Left hindlimb (tissue), 1 donor: ENCODE data around the gene AKAIN1.

Experiments
- DNase-seq: peaks from one replicate; pipeline ENCODE4 v3.0.0-alpha.2; 2018

Gene AKAIN1

DNA sequence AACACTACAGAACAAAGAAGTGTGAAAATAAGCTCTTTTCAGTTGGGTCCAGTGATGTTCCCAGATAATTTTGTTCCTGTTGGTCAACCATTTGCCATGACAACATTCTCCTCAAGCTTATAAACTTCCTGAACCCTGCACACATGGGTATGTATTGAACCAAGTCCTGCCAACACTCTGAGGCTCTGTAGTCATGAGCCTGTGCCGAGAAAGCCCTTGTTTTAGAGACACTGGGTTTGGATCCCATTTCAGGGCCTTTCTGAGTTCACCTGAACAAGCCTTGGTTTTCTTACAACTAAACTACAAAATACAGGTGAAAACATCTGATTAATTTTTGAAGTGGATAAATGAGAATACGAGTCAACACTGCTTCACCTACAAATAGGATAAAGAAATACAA, 38.5 kb downstream of the AKAIN1 start:
- no peak for DNase-seq

DNA sequence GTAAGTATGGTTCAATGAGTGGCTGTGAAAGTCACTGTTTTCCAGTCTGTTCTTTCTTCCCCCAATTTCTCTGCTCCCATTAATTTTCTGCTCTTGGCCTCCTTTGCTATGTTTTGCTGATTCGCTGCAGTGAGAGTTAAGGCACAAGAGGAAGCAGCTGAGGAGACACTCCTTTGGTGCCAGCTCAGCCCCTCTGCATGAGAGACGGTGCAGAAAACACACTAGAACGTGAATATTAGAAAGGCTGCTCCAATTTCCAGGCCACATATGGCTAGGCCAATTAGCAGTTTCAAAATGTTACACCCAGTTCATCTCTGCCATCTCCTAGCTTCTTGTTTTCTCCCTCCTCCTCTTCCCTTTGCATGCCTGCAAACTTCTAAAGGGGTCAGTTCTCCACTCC, 38.9 kb downstream of the AKAIN1 start:
- DNase-seq, result no peak

DNA sequence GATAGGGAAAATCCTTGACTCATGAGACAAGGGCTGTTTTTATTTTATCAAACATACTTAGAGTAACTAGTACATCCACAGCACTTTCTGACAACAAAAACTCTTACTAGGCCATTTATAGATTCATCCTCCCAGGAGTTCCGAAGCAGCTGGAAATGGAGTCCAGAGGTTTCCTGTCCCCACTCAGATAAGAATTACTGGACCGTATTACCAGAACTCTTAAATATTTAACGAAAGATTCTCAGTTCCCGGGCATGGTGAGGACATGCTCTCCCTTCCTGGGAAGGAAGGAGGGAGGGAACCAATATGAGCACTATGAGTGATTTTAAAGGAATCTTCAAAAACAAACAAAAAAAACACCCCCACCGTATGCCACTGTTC, 41.2 kb downstream of the AKAIN1 start:
- no peak for DNase-seq

DNA sequence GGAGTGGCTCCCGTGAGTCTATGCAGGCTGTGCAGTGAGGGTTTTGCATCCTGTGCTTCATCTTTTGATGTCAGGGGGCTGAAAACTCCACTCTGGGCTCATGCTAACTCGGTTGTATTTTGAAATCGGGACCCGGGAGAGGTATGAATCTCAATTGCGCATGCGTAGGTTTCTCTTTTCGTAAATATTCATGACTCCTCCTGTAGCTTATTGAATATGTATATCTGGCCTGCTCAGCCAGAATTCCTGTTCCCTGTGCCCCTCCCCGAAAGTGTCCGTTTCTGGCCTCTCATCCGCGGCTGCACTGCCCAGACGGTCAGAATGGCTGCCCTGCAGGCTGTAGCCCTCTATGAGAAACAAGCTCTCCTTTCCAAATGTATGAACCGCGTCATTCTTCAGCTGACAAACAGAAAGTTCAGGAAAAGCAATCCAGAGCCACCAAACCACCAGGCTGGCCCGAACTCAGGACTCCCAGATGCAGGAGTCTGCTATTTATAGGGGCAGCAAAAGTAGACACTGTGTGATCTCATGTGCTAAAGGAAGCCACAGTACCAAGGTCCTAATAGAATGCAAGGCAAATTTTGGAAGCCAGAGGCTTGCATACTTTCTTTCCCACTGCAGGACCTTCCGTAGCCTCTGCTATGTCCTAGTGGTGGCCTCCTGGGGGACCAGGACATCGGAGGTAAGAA, 41.7 kb downstream of the AKAIN1 start:
- DNase-seq, result no peak

DNA sequence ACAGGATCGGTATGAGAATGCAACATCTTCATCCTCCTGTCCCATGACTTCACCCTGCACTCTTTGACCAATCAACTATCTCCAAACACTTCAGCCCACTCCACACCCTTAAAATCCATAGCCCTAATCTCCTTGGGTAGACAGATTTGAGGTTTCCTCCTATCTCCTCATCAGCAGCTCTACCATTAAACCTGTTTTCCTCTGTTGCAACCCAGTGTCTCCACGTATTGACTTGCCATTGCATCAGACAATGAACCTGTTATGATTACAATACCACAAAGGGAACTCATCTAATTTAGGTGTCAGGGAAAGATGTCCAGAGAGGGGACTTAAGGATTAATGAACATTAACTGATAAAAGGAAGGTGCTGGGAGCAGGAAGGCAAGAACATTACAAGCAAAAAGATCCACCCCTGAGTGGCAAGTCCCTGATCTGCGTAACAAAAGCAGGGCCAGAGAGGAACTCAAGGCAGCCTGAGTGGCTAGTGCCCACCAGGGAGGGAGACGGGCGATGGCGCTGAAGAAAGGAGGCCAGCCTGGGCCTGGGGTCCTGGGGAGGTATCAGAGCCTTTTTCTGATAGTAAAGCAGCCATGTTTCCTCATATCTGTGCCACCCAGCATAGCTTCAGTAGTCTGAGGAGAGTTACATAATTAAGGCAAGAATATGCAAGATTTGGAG, 44.6 kb downstream of the AKAIN1 start:
- DNase-seq, result no peak

DNA sequence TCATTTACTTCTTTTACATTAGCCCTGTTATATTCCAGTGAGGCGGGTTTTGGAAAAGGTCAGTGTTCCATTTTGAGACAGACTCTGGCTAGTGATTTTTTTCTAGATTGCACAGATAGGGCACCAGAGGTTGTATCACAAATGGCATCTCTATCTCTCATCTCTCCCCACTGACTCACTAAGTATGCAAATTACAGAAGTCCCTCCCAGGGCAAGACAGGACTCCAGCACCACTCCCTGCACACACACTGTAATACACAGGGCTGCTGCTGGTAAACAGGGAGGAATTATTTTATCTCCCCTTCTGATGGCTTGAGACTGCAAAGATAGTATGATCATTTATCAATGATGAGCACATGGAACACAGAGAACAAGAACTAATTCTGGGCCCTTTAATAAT, 46.2 kb downstream of the AKAIN1 start:
- DNase-seq, result no peak

DNA sequence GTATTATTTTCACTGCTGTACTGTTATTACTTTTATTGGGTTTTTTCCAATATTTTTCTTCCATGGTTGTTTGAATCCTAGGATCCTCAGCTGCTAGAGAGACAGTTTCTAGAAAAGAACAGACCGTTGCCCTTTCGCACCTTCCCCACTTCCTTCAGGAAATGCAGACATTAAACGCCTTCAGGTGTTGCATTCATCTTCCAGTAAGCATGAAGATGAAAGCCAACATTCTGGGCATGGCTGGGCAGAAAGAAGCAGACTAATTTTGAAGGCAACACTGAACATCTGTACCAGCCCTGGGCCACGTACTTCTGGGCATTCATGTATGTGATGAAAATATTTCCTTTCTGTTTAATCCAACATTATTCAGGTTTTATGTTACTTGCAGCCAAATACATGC, 51.0 kb downstream of the AKAIN1 start:
- no peak for DNase-seq

DNA sequence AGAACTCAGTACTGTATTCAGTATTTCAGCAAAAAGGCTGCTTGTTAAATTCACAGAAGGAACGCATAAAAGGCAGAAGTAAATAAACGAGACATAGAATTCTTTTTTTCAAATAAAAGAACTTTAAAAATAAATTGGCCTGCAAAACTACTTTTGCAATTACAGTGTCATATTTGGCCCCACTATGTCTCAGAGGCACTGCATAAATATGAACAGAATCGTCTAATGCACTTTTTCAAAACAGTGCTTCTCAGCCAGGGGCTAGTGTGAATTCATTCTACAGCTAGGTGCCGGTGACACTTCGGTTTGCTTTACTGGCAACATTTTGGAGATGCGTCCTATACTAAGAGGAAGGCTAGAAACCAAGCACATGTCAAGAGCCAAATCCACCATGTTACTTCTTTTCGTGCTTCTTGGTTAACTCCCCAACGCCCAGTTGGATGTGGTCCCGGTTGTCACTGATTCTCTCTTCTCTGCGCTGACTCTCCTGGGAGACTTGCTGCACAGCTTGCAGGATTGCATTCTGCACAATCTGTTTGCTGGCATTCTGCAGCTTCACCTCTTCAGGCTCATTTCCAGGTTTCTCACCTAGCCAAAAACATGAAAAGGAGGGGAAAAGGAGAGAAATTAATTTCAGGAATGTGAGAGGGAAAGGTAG, 51.8 kb downstream of the AKAIN1 start:
- DNase-seq, result no peak

DNA sequence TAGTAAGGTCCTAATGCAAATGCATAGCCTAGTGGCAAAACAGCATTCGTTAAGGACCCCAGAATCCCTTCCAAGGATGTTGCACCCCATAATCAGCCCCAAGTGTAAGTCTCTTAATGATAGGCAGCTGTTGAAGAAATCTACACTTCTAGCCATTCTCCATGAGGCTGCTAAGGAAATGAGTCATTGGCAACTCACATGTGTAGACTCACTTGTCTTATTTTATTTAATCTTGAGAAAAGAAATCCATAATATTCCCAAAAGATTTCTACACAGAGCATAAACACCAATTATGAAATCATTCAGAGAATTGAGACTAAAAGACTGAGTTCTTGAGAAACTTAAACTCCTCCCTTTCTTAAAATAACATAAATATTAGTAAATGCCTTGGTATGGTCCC, 52.4 kb downstream of the AKAIN1 start:
- DNase-seq, result no peak

DNA sequence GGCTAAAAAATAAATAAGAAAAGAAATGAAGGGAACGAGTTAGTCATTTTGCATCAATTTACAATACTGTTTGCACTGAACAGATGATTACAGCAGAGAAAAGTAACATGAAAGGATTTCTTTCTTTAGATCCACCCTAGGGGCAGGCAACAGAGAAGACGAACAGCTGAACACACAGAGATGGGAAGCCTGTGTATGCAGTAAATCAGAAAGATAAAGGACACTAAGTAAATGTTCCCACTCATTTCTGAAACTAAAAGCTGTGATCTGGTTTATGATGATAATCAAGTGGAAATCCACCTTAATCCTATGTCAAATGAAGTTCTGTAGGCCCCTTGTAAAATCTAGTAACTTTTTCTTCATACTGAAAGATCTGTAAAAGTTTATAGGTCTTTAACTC, 54.2 kb downstream of the AKAIN1 start:
- DNase-seq, result no peak

DNA sequence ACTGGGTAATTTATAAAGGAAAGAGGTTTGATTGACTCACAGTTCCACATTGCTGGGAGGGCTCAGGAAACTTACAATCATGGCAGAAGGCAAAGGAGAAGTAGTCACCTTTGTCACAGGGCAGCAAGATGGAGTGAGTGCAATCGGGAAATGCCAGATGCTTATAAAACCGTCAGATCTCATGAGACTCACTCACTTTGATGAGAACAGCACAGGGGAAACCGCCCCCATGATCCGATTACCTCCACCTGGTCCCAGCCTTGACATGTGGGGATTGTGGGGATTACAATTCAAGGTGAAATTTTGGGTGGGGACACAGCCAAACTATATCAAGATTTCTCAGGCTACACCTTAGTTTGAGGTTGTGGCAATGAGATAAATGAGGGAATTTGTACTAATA, 54.9 kb downstream of the AKAIN1 start:
- DNase-seq, result no peak

DNA sequence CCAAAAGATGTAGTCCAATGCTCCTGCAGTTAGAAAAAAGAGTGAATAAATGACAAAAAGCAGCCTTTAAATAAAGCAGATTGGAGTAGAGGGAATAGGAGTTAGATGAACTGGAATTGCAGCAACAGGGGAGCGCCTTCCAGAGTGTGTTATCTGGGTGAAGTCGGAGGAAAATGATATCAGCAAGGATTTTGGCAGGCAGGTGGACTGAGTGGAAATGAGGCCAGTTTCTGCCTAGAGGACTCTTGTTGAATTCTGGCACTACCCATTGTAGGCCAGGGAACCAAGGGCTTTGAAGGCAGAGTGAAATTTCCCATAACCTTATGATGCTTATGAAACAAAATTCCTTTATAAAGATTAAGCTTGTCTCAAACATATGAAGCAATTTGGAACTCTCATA, 59.8 kb downstream of the AKAIN1 start:
- DNase-seq, result no peak

DNA sequence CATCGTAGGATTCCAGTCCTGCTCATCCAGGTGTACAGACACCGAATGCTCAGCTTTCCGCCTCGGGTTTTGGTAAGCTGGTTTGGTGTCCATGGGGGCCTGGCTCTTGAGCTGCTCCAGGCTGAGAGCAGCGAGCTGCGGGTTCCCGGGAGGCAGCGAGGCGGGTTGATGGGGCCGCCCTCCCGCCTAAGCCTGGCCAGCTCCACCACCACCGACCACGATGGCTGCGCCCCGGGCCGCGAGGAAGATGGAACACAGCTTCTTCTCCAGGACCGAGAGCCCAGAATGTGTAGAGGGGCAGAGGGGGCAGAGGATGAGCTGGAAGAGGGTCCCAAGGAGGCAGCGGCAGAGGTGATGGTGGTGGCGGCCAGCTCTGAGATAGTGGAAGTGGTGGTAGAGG, 64.1 kb downstream of the AKAIN1 start:
- DNase-seq, result no peak

DNA sequence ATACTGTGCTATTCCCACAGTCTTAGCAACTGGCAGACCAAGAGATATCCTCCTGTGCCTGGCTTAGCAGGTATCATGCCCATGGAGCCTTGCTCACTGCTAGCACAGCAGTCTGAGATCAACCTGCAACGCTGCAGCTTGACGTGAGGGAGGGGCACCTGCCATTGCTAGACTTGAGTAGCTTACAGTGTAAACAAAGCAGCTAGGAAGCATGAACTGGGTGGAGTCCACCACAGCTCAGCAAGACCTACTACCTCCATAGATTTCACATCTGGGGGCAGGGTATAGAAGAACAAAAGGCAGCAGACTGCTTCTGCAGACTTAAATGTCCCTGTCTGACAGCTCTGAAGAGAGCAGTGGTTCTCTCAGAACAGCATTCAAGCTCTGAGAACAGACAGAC, 74.8 kb downstream of the AKAIN1 start:
- no peak for DNase-seq

DNA sequence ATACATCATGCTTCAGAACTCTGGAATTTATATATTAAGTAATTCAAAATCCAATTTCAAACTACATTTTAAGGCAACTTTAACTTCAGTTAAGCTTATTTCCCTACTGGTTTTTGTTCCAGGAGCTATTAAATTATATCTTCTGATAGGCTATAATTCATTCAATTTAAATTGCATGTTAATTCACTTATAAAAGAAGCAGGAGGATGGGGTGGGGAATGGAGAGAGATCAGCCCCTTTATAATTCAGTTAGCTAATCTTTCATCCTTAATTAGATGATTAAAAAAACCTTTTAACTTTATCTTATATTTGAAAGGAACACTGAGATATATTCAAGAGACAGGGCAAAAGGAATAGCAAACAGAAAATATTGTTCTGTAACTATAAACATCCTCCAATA, 86.8 kb downstream of the AKAIN1 start:
- no peak for DNase-seq

DNA sequence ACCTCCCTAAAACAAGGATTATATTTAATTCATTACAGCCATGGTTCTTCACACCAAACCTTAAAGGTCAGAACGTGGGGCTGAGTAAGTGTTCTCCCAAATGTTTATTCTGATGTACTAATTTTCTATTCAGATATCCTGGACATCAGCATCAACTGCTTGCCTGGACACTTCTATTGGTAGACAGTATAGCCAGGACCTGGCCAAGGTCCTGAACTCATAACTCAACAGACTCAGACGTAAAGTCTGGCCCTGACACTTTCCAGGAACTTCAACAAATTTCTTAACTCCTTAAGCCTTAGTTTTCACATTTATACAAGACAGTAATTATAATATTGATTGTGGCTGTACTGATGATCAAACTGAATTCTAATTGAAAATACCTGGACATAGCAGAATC, 89.1 kb downstream of the AKAIN1 start:
- DNase-seq, result no peak

DNA sequence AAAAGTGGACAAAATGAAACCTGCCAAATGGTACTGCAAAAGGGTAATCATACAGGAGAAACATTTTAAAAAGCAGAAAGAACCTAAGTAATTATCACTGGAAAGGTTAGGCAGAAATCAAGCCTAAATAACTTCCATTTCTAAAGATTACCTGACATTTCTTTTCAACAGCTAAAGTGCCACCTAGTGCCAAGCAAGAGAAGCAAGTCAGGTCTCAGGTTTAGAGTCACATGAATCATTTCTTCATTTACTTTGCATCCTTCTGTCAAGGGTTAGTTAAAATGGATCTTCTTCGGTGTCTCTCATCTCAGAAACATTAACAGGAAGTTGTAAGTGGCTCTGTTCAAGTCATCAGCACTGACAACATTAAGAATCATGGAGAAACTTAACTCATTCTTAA, 90.3 kb downstream of the AKAIN1 start:
- DNase-seq, result no peak

DNA sequence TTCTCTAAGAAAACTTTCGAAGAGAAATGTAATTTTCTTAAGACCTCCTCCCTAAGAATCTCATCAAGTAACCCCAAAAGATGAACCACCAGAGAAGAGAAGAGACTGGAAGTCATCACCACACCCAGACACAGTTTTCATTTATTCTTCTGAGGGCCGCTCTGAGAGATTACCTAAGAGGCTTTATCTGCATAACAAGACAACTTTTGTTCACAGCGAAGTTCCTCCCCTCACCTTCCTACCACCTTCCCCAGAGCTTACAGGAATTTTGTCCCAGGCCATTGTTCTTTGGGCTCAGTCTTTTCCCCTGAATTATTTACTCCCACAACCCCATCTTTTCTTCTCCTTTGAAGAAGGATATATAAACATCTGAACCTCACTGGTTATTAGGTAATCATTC, 92.8 kb downstream of the AKAIN1 start:
- no peak for DNase-seq

DNA sequence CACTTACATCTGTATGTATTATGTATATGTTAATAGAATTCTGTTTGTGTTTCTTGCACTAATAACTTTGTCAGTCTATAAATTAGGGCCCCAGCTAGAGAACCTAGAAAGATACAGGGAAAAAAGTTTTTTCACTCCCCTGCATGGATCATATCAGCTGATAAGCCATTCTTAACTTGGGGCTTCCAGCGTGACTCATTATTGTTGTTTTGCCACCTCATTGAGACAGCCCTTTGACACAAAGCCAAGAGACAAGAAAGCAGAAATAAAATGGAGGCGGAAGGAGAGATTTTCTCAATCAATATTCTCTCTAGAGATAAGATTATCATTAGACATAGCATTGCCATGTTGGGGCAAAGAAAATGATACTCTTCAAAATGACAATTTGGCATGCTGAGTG, 93.4 kb downstream of the AKAIN1 start:
- no peak for DNase-seq

DNA sequence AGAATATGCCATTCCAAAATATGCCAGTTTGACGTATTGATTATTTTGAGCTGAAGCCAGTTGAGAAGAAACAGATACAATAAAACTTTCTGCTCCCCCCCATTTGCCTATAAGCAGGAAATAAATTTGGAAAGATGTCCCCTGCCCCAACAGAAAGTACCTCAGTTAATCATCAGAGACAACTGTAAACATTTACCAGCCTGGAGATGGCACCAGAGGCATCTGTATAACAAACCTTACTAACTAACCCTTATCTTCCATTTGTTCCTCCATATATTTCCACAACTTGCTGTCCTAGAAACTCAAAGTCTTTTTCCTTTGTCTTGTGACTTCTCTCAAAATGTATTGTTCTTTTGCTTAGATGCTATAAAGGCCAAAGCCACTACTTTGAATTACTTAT, 93.8 kb downstream of the AKAIN1 start:
- no peak for DNase-seq

DNA sequence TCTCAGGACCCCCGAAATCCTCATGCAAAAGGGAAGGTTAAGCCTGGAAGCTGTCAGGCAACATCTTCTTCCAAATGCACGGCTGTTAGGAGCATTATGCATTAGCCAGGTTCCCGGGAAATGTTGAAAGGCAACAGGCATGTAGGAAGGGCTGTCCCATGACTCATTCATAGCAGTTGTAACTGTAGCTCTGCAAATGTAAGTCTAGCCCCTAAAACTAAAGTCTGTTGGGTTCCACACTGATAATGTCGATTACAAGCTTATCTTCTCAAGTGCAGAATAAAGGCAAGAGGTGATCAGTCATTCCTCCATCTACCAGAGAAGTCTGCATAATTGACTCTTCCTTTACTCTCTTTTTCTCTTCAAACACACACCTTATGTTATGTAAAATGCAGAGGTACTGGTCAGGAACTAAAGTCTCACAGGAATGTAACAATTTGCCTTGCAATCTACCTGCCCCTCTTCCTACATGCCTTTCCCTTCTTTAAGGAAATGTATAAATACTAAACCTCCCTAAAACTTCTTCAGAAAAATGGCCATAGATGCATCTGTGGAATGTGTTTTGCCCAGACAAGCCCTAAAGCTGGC, 99.8 kb downstream of the AKAIN1 start:
- no peak for DNase-seq

DNA sequence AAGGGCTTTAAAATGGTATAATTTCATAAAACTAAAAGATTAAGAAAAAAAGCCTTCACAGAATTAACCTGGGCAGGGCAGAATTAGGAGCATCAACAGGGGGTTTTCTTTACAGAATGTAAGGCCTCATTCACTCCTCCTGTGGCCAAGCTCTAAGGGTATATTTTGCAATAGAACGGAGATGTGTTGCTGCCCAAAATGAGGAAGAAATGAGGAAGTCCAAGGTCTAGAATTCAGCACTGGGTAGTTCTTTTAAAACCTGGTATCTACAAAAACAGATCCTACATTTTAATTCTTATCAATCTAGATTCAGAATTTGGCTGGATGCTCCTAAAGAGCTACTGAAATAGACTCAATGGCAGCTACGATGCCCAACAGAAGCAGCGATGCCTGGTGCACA, 101.8 kb downstream of the AKAIN1 start:
- DNase-seq, result no peak

DNA sequence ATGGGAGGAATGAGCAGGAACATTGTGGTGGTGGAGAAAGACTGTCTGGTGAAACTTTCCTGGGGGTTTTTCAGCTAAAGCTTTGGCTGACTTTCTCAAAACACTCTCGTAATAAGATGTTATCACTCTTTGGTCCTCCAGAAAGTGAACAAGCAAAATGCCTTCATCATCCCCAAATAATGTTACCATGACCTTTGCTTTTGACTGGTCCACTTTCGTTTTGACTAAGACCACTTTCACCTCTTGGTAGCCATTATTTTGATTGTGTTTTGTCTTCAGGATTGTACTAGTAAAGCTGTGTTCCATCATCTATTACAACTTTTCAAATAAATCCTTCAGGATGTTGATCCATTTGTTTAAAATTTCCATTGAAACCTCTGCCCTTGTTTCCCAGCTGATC, 103.2 kb downstream of the AKAIN1 start:
- no peak for DNase-seq
